NB4 (cell line): ENCODE results near the gene MEGF11.

Source experiments
- DNase-seq: peaks from one replicate; pipeline ENCODE4 v3.0.0; 2010; ENCODE audit warnings: low read depth
- H3K4me3 ChIP-seq: one replicate; pipeline ENCODE4 v1.5.1; 2011; ENCODE audit warnings: mild to moderate bottlenecking, low read depth, low read length, moderate library complexity
- MAX ChIP-seq: IDR thresholded peaks from 2 replicates; pipeline ENCODE4 v1.6.1; 2011; ENCODE audit warnings: low read depth, low read length
- MYC ChIP-seq: IDR thresholded peaks from 2 replicates; pipeline ENCODE4 v1.6.1; 2011; ENCODE audit warnings: low read depth, low read length
- POLR2A ChIP-seq: IDR thresholded peaks from 2 replicates; pipeline ENCODE4 v1.6.1; 2011; ENCODE audit warnings: mild to moderate bottlenecking; ENCODE audit not compliant: insufficient read length; ENCODE audit errors: extremely low read depth
- TF ChIP-seq, protein P1 (sequence below): IDR thresholded peaks from one replicate; pipeline ENCODE4 v1.5.1; 2012; ENCODE audit warnings: low read depth, low read length

The MEGF11 gene

GRCh38 chr15:66152650-66153049 is 100.9 kb downstream of the MEGF11 start:
- no peak for TF ChIP-seq POLR2A
- no peak for TF ChIP-seq MAX
- TF ChIP-seq, protein P1, sequence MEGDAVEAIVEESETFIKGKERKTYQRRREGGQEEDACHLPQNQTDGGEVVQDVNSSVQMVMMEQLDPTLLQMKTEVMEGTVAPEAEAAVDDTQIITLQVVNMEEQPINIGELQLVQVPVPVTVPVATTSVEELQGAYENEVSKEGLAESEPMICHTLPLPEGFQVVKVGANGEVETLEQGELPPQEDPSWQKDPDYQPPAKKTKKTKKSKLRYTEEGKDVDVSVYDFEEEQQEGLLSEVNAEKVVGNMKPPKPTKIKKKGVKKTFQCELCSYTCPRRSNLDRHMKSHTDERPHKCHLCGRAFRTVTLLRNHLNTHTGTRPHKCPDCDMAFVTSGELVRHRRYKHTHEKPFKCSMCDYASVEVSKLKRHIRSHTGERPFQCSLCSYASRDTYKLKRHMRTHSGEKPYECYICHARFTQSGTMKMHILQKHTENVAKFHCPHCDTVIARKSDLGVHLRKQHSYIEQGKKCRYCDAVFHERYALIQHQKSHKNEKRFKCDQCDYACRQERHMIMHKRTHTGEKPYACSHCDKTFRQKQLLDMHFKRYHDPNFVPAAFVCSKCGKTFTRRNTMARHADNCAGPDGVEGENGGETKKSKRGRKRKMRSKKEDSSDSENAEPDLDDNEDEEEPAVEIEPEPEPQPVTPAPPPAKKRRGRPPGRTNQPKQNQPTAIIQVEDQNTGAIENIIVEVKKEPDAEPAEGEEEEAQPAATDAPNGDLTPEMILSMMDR, result no peak
- TF ChIP-seq MYC, result no peak
- DNase-seq, result no peak
- H3K4me3 ChIP-seq, result no peak overlapping the region

DNA sequence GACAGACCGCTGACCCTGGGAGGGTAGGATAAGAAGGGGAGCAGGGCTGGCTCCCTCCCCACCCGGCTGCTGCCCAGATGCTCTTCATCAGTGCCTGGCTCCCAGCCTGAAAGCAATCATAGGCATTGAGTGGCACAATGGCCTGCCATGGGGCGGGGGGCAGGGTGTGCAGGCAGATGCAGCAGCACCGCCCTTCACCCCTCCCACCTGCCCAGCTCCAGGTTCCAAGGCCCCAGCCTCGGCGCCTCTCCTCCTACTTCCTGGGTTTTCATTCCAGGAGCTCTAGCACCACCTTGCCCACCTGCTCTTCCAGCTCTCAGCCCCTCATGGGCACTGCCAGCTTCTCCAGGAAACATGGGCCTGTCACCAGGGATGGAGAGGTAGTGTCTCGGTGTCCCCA is 101.7 kb downstream of the MEGF11 start:
- no peak overlapping the region for H3K4me3 ChIP-seq
- no peak for DNase-seq
- no peak for TF ChIP-seq MYC
- TF ChIP-seq, protein P1, result peak; percentile 18

DNA sequence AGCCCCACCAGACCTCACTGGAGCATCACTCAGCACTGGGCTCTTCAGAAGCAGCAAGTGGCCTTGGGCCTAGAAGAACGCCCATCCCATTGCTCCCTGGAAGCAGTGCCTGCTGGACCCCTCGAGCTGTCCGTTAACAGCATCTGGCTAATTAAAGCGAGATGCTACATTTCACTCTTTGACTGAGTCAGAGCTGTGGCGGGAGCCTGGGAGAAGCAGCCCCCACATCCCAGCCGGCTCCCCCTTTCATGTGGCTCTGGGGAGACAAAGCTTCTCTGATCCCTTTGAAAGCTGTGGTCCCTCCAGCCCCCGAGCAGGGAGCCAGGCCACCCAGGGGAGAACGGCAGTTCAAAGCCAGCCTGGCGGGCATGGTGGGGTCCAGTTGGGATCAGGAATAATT is 103.7 kb downstream of the MEGF11 start:
- no peak for TF ChIP-seq MYC
- TF ChIP-seq, protein P1, result no peak
- no peak for TF ChIP-seq MAX
- TF ChIP-seq POLR2A, result no peak
- DNase-seq, result no peak
- H3K4me3 ChIP-seq, result no peak overlapping the region

DNA sequence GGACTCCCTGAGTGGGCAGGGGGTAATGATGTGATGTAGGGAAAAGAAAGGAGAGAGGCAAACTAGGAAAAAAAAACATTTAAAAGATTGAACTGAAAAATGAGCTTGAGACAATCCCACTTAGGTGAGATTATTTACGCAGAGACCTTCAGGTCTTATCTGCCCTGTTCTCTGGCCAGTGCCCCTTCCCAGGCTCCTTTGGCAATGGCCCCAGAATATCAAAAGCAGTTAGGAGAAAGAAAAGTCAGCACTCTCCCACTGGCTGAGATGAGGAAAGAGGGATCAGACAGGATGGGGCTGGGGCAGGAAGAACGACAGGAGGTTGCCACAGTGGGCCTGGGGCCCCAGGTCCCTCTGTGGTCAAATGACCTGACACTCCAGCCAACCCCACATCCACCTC is 105.4 kb downstream of the MEGF11 start:
- TF ChIP-seq MAX (no peak), MYC (no peak), POLR2A (no peak)
- TF ChIP-seq, protein P1, result no peak
- DNase-seq, result no peak
- H3K4me3 ChIP-seq, result no peak overlapping the region

GRCh38 chr15:66147440-66147839 is 106.1 kb downstream of the MEGF11 start:
- no peak overlapping the region for H3K4me3 ChIP-seq
- TF ChIP-seq, protein P1, result no peak
- no peak for TF ChIP-seq MAX
- TF ChIP-seq MYC, result no peak
- no peak for TF ChIP-seq POLR2A
- DNase-seq, result no peak

DNA sequence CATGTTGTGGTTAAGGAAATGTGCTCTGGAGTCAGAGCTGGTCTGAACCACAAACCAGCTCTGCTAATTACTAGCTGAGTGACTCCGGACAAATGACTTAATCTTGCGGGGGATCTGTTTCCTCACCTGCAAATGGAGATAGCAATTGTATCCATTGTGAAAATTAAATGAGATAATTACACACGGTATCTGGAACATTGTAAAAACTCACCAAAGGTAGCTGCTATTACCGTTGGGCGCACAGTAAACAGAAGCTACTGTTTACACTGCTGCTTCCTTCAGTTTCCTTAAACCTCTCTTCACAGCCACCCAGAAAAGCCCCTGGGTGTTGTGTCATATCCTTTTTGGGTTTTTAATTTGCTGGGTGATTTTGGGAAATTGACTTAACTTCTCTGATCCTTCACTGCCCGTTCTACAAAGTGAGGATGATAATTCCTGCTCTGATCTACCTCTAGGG is 107.8 kb downstream of the MEGF11 start:
- DNase-seq, result peak; percentile 69
- TF ChIP-seq POLR2A, result no peak
- no peak for TF ChIP-seq MAX
- TF ChIP-seq, protein P1, result no peak
- no peak for TF ChIP-seq MYC
- H3K4me3 ChIP-seq, result no peak overlapping the region
